Left renal cortex interstitium (tissue), 4 donors: Measurements from ENCODE around the gene MACROH2A1. TPM values are rescaled to one million over a fixed set of nuclear protein-coding genes. Genes with fewer than 3 reads are reported as not detected.

Experiments used
- DNase-seq, 4 donors: peaks; one replicate each; pipeline ENCODE4 v3.0.0-alpha.2; 2013; ENCODE audit warnings: low read depth in 4 of 4, low spot score in 2 of 4, missing footprints in 1 of 4
- polyA plus RNA-seq, 4 donors: library from polyadenylated mRNA; unstranded; fragments of 120-200 nt; gene quantifications; one replicate each; pipeline ENCODE4 v1.2.1, GENCODE V29; 2013; ENCODE audit not compliant: insufficient read length in 4 of 4

The MACROH2A1 gene
- polyA plus RNA-seq: 100 to 1,000 TPM; 189 to 265 (median 225) TPM

DNA sequence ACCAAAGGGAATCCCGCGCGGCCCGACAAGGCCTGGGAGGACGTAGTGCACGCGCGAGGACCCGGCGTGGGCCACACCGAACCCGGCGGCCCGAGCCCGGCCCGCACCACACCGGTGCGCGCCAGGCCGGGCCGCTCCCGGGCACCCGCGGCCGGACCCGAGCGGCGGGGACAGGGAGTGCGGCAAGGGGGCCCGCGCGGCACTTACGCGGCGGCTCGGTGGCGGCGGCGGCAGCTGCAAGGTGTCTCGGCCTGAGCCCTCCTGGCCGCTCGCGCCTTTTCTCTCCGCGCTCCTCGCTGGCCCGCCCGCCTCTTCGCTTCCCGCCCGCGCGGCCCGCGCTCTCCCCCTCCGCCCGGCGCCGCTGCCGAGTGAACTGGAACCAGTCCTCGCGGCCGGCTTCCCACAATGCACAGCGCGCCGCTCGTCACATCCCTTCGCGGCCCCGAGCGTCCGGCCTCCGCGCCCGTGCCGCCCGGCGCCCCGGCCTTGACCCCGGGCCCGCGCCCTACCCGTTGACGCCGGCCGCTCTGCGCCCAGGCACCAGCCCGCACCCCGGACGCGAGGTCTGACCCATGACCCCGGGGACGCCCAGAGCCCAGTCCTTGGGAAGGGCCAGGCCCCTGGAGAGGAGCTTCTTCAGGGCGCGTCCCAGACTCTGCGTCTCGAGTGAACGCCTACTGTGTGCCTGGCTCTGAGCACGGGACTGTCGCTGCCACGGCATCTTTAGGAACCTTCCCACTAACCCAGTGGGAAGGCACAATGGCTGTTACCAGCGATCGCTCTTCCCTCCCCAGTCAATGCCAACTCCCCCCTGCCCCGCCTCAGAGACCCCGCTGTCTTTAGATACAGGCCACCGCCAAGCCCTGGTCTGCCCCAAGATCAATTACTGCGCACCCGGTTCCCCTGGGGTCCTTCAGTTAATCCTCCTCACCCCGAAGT lies at the start of gene MACROH2A1:
MACROH2A1 (minus strand) TSS at position 377 of the 939 bp plus-strand sequence. CDS start 10,138 bp downstream, outside the sequence.
- peak; percentile 34 to 84 (median 72) for DNase-seq

DNA sequence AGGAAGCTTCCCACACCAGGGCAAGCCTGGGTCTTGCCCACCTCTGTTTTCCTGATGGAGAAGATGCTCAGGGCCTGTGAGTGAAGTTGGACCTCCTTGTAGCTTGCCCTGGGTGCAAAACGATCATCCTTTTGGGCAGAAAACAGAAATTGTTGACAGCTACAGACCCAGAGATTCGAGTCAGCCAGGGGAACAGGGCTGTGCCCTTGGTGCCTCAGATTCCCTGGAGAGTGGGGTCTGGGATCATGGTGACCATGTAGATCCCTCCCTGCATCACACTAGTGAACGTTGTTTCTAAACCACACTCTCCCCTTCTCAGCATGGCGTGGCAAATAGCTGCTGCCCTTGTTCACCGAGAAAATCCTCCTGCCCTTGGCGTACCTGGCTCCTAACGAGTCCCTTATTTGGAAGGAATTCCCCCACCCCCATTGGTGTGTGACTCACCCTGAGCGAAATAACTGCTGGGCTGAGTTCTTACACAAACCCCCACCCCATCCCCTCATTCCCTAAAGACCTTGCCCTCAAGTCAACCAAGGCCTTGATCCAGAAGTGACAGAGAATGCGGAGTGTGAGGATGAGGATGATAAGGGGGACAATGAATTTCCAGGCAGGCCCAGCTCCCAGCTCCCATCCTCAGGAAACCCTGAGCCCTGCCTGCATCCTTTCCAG lies 49.2 kb upstream of the MACROH2A1 start:
- no peak for DNase-seq

DNA sequence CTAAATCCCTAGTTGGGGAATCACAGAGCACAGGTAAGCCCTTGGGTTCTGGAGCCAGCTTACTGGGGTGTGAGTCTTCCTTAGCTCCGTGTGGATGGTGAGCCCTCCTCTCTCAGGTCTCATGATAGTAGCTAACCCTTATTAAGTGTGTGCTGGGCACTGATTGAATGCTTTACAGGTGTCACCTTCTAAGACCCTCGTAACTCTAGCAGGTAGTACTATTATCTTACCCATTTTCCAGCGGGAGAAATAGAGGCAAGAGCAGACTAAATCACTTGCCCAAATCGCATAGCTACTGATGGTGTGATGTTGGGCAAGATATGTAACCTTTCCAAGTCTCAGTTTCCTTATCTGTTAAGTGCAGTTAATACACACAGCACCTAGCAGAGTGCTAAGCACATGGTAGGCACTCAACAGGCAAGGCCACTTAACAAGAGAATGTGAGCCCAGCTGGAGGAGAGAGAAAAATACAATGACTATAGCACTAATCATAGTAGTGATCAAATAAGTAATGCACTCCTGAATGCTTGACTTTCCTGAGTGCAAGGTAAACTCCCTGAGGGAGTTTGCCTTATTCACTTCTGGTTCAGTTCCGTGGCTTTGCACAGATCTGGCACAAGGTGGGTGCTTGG lies 48.4 kb upstream of the MACROH2A1 start, which contains the start of gene DCANP1:
DCANP1 (minus strand) TSS at position 51 of the 632 bp plus-strand sequence. CDS start 240 bp downstream, outside the sequence.
- DNase-seq: no peak

DNA sequence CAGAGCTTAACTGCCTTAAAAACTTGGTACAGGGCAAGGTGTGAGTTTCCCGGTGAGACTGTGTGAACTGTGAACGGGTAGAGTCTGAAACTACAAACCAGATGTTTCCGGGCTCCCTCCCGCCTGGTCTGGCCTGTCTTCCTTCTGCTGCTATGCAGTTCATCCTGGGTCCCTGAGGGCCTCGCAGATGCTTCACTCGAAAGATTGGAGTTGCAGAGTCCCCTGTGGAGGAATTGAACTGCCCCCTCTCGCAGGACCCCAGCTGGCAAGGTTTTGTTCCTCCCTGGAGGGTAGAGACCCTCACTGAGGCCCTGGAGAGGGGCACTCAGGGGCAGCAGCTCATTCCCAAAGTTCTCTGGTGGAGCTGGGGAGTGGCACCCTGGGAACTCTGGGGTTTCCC lies 47.6 kb upstream of the MACROH2A1 start:
- DNase-seq: no peak

DNA sequence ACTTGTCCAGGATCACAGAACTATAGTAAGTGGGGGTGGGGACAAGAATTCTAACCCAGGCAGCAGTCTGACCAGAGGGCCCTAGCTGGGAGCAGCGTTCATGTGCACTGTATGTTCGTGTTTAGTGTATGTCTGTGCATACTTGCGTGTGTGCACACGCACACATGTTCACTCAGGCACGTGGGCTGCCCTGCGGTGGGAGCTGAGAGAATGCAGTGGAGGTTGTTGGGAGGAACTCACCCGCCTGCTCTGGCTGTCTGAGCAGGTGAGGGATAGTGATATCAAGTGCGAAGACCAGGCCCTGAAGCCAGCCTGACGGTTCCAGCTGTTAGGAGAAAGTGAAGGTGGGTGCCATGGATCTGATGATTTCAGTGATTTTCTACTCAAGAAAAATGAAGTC lies 47.2 kb upstream of the MACROH2A1 start:
- no peak for DNase-seq

DNA sequence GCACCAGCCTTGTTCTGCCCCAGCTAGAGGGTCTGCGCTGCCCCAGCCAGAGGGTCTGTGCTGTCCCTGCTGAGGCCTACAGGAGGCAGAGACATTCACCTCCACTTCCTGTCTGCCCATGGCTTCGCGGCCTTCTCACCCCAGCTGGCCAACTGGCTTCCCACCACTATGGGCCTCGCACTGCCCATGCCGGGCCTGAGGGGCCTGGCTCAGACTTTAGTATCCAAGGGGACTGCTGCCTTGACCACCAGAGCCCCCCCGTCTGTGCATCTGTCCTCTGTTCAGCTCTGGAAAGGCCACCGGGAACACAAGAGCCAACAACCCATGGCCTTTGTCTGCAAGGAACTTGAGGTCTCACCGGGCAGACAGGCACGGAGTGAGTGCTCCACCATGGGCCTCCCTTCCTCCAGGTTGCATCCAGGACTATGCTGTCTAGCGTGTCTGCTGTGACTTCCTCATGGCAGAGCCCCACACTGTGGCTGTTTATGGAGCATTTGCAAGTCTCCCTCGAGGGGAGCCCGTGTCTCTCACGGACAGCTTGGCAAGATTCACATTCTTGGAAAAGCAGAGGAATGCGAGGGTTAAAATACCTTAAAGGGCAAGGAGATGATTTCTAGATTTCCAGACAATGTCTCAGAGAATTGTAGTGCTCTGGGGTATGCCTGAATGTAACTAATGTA lies 46.4 kb upstream of the MACROH2A1 start:
- DNase-seq: no peak

DNA sequence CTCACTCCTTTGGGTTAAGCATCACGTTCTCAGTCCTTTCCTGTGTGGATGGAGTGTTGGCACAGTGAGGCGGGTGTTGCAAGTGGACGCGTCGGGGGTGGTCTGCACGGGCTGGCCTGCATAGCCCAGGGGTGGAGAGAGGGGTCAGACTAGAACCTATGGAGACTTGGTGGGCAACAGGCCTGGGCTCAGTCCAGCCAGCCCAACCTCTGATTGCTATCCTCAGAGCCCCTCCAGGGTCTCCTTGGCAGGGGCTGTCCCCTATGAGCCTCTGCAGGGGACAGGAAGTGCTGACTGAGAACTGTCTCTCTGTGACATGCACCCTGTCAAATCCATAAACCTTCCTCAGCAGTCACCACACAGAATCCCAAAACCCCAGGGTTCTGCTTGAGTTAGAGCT lies 45.9 kb upstream of the MACROH2A1 start:
- DNase-seq: no peak

DNA sequence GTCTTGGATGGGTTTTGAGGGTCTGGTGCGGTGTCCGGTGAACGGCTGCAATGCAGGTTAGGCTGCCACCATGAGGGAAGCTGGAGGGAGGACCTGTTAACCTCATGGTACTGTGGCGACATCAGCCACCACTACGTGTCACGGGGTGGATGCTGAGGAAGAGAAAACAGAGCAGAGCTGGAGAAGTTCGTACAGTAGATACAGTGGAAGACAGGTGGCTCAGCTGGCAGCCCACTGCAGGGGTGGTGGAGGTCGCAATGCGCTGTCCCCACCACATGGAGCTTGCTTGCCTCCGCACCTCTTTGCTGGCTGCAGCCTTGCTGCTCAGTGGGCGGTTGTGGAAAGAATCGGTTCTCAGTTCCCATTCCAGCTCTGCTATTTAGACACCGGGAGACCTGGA lies 45.3 kb upstream of the MACROH2A1 start:
- DNase-seq: no peak

DNA sequence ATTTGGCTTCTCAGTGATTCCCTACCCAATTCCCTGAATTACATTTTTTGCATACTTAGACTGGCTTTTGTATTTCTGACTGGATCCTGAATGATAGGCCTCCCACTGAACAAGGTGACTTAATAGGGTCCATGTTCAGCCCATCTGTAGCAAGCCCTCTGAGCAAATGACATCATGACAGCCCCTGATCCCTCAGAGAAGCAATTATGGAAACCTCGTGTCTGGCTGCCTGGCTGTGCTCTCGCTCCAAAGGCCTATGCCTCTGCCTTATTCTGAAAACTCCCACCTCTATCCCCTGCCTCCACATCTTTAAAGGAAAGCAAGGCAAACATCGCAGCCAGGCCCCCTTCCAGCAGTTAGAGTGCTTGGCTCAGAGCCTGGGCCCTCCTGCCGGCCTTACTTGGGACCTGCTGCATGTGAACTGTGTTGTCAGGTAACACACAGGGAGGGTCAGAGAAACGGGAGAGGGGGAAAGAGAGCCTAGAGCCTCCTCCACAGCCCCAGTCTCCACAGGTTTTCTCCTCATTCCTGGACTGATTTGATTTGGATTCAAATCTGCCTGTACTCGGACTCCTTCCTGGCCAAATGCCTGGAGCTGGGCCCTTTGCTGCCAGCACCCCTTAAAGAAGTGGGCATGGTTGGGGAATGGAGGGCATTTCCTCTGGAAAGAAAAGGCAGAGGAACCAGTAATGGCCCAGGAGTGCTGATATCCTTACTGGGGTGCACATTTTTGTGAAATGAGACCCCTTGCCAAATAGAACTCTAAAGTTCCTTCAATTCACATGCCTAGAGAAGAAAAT lies 44.3 kb upstream of the MACROH2A1 start:
- no peak for DNase-seq

DNA sequence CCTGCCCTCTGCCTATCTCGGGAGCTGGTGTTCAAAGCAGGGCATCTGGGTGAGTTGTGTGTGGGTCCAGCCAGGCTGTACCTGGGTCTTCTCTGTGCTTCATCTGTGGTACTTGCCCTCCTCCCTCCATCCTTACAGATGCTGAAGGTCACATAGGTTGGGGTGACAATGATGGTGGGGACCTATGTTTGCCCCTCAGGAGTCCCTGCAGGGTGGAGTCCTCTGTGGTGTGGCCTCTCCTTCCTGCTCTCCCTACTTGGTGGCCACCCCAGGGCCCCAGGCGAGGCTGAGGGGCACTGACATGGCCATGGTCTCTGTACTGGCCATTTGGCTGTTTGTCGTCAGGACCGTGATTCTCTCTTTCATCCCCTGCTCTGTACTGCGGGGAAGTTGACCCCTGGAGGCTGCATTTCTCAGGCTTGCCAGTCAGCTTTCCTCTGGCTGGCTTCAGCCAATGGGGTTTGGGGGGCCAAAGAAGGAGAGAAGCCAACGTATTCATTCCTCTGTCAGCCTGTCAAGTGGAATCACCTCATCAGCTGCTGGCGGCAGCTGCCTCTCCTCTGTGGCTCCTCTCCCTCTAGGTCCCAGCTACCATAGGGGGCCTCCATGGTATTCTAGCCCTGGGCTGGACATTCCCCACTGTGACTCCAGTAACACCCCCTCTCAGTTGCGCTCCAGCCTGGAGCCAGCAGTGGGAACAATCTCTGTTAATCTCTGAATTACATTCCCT lies 43.6 kb upstream of the MACROH2A1 start:
- no peak for DNase-seq

DNA sequence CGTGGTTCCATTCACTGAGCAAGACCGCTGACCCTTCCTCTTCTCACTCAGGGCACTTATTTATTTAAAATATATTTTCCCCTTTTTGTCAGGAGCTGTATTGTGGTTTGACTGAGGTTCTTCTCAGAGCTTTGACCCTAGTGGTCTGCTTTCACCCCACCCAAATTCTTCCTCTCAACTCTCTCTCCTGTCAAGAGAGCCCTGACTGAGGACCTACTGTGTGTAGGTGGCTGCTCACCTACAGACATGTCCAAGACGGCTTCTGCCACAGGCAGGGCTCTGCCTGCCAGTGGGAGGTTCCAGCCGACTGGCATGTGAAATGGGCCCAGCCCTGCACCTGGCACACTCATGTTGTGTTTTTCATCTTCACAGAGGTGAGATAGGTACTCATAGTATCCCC lies 42.9 kb upstream of the MACROH2A1 start:
- no peak for DNase-seq

DNA sequence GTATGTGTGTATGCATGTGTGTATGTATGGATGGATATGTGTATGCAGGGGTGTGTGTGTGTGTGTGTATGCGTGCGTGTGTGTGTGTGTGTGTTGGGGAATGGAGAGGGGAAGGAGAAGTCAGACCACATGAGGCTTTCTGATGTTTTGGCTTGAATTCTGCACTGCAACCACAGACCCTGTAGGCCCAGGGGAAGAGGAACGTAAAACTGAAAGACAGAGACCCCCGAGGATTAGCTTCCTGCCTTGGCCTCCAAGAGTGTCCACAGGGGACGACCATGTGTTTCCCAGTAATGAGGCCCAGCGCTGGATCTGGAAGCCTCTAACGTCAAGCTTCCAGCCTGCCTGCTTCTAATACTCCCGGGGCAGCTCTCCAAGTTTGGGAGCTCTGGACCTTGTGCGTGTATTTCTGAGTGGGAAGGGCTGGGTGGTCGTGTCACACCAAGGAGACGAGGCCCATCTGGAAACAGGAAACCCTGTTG lies 42.4 kb upstream of the MACROH2A1 start:
- DNase-seq: peak in 1 of 4 donors; percentile 49

DNA sequence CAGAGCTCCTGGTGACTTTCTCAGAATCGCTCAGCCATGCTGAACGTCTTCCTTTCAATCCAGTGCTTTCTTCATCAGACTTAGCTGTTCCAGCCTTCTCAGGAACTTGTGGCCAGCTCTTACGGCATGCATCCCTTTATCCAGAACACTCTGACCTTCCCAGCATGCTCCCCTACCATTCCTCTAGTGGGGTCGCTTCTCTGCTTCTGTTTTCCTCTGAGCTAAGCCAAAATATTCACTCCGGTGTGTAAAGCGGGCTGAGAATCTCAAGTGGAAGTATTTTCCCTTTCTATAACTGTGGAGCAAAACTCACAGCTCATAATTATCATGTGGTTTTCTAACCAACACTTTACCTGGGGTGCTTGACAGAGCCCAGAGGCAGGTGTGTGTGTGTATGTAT lies 41.9 kb upstream of the MACROH2A1 start:
- no peak for DNase-seq

DNA sequence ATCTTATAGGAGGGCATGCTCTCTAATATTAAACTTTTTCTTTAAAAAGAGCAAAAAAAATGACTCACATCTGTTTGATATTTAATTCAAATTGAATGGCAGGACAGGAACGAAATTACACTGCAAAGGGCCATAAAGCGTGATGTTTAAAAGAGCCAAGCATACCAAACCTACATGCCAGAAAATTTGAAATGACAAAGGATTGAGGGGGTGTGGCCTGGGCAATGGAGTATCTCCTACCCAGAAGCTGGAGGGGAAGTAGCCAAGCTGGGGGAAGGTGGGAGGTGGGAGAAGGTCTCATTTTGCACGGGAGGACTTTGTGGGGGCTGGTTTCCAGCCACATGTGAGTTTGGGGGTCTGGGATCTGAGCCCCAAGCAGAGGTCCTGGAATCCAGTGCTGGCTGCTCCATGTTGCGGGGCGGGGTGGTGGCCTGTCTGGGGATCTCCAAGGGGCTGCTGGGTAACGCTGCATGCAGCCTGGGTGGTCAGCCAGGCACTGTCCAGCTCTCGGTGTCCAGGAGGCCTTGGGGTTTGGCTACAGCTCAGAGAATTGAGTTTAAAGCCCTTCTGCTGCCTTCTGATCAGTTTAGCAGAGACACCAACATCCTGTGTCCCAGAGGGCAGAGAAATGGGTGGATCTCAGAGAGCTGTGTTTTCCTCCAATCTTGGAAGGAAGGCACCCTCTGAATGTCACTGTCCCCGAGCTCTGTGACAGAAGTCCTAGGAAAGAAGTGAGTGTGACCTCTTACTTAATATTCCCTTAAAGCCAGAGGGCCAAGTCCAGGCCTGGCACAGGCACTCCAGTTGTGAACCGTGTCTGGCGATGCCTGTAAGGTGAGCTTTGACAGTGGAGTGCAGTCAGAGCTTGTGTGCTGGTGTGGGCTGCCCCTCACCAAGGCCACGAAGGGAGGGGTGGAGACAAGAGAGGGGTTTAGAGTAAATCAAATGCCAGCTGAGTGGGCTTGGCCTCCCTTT lies 40.5 kb upstream of the MACROH2A1 start:
- no peak for DNase-seq

DNA sequence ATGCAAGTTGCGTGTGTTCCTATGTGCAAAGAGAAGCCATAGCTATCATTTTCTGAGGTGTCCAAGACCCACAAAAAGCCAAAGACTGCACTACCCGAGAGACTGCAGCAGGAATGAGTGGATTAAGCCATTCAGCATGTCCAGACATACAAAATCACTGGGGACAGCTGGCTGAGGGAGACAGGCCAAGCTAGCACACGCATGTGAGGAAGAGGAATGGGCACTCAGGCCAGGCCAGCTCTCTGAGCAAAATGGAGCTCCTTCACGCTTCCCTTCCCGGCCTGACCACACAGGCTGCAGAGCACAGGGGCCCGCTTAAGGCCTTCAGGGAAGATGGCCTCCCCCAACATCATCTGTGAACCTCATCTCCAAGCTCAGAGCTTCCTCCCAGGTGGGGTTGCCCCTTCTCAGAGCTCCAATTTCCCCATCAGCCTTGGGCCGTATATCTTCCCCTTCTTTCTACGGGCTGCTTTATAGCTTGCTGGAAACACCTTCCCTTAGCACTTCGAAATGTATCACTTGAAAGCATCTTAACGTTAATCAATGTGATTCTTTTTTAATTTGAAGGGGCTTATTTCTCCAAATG lies 39.7 kb upstream of the MACROH2A1 start:
- DNase-seq: no peak

DNA sequence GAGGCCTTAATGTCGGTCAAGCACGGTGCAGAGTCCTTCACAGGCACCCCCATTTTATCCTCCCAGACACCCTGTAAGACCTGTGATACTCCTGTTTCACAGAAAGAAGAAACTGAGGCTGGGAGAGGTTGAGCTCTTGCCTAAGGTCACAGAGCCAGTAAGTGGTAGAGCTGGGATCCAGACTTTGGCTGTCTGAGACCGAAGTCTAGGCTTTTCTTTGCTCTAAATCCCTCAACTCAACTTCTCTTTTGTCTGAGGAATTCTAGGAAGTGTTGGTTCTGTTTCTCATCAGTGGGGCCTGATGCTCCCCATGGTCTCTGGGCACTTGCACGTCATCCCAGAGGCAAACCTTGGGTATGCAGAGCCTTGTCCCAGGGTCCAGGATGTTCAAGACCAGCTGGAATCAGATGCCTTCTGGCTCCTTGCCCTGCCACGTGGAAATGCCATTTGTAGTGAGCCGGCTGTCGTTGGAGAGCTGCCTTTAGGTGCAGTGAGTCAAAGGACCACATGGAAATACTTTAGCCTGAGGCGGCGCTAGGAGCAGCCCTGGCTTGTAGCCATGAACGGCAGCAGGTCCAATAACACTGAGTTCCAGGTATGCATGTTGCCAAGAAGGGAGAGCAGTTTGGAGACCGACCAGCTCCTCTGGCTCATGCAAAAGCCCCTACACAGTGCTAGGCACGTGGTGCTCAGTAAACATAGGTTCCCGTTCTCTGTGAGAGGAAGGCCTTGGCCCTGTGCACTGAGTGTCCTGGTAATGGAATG lies 38.9 kb upstream of the MACROH2A1 start:
- no peak for DNase-seq

DNA sequence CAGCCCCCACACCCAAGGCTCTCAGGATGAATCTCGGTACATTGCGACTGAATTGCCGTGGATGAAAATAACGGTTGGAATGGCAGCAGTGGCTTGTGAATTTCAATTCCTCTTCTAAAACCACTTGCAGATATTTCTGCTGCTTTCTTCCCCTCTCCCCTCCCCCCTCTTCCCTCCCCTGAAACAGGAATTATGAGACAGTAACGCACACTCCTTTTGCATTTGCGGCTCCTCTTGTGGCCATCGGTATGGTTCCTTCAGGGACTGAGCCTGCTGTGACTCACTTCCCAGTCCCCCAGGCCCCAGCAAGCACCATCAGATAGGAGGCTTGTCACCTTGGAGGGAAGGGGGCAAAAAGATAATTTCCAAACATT lies 38.4 kb upstream of the MACROH2A1 start:
- DNase-seq: no peak
